Measurements from ENCODE around the gene CCDC174. TPM values are rescaled to one million over a fixed set of nuclear protein-coding genes. Genes with fewer than 3 reads are reported as not detected.

Gene CCDC174
- total RNA-seq, 1 donor from 2014 or later, result 18.6 TPM

DNA sequence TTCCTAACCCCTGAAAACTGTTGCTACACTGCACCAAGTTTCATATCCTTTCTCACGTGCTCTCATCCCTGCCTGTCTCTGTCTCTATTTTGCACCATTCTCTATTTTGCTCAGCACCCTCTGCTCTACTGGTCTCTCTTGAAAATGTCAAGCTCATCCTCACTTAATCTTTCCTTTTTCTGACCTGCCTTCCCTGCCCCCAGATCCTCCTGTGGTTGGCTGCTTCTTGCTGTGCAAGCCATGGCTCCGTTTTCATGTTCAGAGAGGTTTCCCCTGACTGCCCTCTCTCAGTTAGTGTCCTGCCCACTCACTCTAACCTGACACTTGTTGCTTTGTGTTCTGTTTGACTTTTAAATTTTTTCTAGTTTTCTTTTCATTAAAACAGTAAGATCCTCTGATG lies 6.0 kb downstream of the CCDC174 start:
- Mint-ChIP-seq H3K27me3 (ENCODE audit: low read depth) (no peaks in the 10 kb centered on the region), H3K4me1 (ENCODE audit: low read depth) (peaks cover 15% of the 10 kb centered on the region), H3K36me3 (ENCODE audit: low read depth) (peaks cover 43% of the 10 kb centered on the region), H3K4me3 (ENCODE audit: unreplicated experiment) (no peak overlapping the region), H3K27ac (ENCODE audit: unreplicated experiment) (no peak overlapping the region), H3K9me3 (ENCODE audit: low read depth) (no peaks in the 10 kb centered on the region)
- no peak for DNase-seq (ENCODE audit: low spot score)
- TF ChIP-seq, protein P1, sequence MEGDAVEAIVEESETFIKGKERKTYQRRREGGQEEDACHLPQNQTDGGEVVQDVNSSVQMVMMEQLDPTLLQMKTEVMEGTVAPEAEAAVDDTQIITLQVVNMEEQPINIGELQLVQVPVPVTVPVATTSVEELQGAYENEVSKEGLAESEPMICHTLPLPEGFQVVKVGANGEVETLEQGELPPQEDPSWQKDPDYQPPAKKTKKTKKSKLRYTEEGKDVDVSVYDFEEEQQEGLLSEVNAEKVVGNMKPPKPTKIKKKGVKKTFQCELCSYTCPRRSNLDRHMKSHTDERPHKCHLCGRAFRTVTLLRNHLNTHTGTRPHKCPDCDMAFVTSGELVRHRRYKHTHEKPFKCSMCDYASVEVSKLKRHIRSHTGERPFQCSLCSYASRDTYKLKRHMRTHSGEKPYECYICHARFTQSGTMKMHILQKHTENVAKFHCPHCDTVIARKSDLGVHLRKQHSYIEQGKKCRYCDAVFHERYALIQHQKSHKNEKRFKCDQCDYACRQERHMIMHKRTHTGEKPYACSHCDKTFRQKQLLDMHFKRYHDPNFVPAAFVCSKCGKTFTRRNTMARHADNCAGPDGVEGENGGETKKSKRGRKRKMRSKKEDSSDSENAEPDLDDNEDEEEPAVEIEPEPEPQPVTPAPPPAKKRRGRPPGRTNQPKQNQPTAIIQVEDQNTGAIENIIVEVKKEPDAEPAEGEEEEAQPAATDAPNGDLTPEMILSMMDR (IDR thresholded peaks at IDR 0.05), result no peak

DNA sequence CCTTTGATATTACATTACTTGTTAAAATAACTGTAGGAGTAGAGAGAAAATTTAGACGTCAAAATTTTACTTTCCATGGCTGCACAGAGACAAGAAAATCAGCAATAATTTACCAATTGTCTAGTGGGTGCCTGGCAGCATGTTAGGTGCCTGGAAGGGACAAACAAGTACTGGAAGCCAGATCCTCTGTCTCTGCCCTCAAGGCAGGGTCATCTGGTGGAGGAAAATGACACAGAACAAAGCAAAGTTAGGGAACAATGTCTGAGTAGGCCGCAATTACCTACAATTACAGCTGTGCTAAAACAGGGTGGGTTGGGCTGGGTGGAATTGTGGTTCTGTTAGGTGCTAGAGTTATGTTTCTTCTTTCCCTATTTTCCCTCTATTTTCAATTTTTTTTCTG lies 7.4 kb downstream of the CCDC174 start:
- Mint-ChIP-seq H3K9me3 (ENCODE audit: low read depth) (no peaks in the 10 kb centered on the region), H3K27ac (ENCODE audit: unreplicated experiment) (no peak overlapping the region), H3K4me1 (ENCODE audit: low read depth) (peaks cover 2% of the 10 kb centered on the region), H3K27me3 (ENCODE audit: low read depth) (no peaks in the 10 kb centered on the region), H3K36me3 (ENCODE audit: low read depth) (peaks cover 46% of the 10 kb centered on the region), H3K4me3 (ENCODE audit: unreplicated experiment) (no peak overlapping the region)
- DNase-seq (ENCODE audit: low spot score), result no peak
- TF ChIP-seq, protein P1 (IDR thresholded peaks at IDR 0.05), result no peak

DNA sequence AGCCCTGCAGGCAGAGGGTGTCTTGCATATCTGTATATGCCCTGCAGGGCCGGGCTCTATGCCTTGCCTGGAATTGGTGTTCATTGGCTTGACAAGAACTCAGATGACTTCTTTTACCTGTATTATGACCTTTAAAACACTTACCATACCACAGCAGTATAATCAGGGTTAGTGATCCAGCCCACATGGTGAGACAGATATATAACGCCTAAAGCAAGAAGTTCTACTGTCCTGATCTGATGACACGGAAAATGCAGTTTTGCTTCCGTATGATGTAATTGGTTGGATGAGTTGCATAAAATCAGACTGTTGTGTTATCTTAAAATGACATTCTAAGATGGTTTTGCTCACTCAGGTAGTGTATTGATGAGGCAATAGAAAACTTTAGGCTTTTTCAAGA lies 9.4 kb downstream of the CCDC174 start:
- Mint-ChIP-seq H3K36me3 (ENCODE audit: low read depth) (peaks cover 53% of the 10 kb centered on the region), H3K27me3 (ENCODE audit: low read depth) (no peaks in the 10 kb centered on the region), H3K4me1 (ENCODE audit: low read depth) (no peaks in the 10 kb centered on the region), H3K9me3 (ENCODE audit: low read depth) (no peaks in the 10 kb centered on the region), H3K4me3 (ENCODE audit: unreplicated experiment) (no peak overlapping the region), H3K27ac (ENCODE audit: unreplicated experiment) (no peak overlapping the region)
- DNase-seq (ENCODE audit: low spot score), result no peak
- TF ChIP-seq, protein P1 (IDR thresholded peaks at IDR 0.05), result no peak

DNA sequence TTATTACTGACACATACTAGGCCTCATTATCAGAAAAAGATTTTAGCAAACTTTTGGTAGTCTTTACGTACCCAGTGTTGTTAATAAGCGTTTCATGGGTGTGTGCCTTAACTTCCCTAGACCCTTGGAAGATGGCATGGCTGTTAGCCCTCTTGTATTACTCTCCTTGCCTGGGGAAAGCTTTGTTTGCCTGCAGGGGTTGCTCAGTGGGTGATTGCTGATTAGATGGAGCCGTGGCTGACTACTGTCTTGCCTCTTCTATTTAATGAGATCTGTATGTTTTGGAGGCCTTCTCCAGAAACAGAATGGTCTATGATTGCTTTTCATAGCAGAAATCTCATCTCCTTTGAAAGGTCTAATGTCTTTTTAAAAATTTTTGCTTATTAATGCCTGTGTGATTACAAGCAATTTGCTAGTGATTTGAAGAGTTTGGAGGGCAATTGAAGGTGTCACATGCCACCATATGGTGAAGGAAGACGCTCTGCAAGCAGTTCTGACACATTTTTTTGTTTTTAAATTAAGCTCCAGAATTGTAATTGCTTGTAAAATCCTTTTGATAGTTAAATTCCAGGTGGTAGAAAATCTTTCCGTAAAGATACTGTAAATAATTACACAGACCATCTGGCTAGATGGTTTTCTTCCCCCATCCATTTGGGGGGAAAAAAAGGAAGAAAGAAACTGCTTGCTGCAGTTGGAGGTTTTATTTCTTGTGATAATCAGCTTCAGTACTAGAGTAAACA lies 12.0 kb downstream of the CCDC174 start:
- no peak for DNase-seq (ENCODE audit: low spot score)
- H3K4me1 Mint-ChIP-seq (ENCODE audit: low read depth), result no peaks in the 10 kb centered on the region
- no peak overlapping the region for H3K4me3 Mint-ChIP-seq (ENCODE audit: unreplicated experiment)
- TF ChIP-seq, protein P1 (IDR thresholded peaks at IDR 0.05), result no peak
- peaks cover 50% of the 10 kb centered on the region for H3K36me3 Mint-ChIP-seq (ENCODE audit: low read depth)
- H3K27me3 Mint-ChIP-seq (ENCODE audit: low read depth), result no peaks in the 10 kb centered on the region
- H3K27ac Mint-ChIP-seq (ENCODE audit: unreplicated experiment), result no peak overlapping the region
- no peaks in the 10 kb centered on the region for H3K9me3 Mint-ChIP-seq (ENCODE audit: low read depth)

DNA sequence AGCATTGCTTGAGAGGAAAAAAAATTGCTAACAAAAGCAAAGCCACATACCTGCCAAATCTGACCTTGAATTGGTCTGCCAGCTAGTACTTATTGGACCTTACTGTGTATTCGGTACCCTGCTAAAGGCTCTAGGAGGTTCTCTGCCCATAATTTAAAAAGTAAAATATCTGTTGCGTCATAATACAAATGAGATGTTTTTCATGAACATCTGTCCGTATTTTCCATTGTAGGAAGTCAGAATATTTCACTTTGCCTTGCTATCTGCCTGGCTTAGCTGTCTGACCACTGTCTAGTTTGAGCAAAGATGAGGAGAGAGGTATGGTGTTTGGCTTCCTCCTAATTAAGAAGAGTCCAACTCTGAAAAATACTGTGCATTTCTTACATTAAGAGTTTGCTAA lies 12.6 kb downstream of the CCDC174 start:
- DNase-seq (ENCODE audit: low spot score), result no peak

More for the DNA sequence above, 12.6 kb downstream of the CCDC174 start:
- Mint-ChIP-seq H3K27ac (ENCODE audit: unreplicated experiment) (no peak overlapping the region), H3K36me3 (ENCODE audit: low read depth) (peaks cover 46% of the 10 kb centered on the region), H3K27me3 (ENCODE audit: low read depth) (no peaks in the 10 kb centered on the region), H3K4me3 (ENCODE audit: unreplicated experiment) (no peak overlapping the region), H3K4me1 (ENCODE audit: low read depth) (no peaks in the 10 kb centered on the region), H3K9me3 (ENCODE audit: low read depth) (no peaks in the 10 kb centered on the region)
- TF ChIP-seq, protein P1 (IDR thresholded peaks at IDR 0.05), result no peak
